Ishikawa (cell line): ENCODE results near the gene MMP24.

Source experiments
- CEBPB ChIP-seq: IDR thresholded peaks from 2 replicates; pipeline ENCODE4 v1.6.1; 2012
- CREB1 ChIP-seq: IDR thresholded peaks from 2 replicates; pipeline ENCODE4 v1.6.1; 2012; ENCODE audit warnings: low read depth
- EGR1 ChIP-seq: IDR thresholded peaks from 2 replicates; pipeline ENCODE4 v1.6.1; 2012
- EP300 ChIP-seq: IDR thresholded peaks from 2 replicates; pipeline ENCODE4 v1.6.1; 2012; ENCODE audit warnings: borderline replicate concordance
- FOXM1 ChIP-seq: IDR thresholded peaks from 2 replicates; pipeline ENCODE4 v1.6.1; 2012; ENCODE audit warnings: low read depth, borderline replicate concordance
- MAX ChIP-seq: IDR thresholded peaks from 2 replicates; pipeline ENCODE4 v1.6.1; 2012
- NFIC ChIP-seq: IDR thresholded peaks from 2 replicates; pipeline ENCODE4 v1.6.1; 2012
- RAD21 ChIP-seq: IDR thresholded peaks from 2 replicates; pipeline ENCODE4 v1.6.1; 2012; ENCODE audit warnings: low read depth
- REST ChIP-seq: IDR thresholded peaks from 2 replicates; pipeline ENCODE4 v1.6.1; 2012; ENCODE audit warnings: low read depth, mild to moderate bottlenecking
- TAF1 ChIP-seq: IDR thresholded peaks from 2 replicates; pipeline ENCODE4 v1.6.1; 2012; ENCODE audit warnings: low read depth, mild to moderate bottlenecking
- TCF12 ChIP-seq: IDR thresholded peaks from 2 replicates; pipeline ENCODE4 v1.6.1; 2012; ENCODE audit warnings: low read depth
- TEAD4 ChIP-seq: IDR thresholded peaks from 2 replicates; pipeline ENCODE4 v1.6.1; 2012
- USF1 ChIP-seq: IDR thresholded peaks from 2 replicates; pipeline ENCODE4 v1.6.1; 2012
- YY1 ChIP-seq: IDR thresholded peaks from 2 replicates; pipeline ENCODE4 v1.6.1; 2012; ENCODE audit warnings: low read depth
- ZBTB7A ChIP-seq: IDR thresholded peaks from 2 replicates; pipeline ENCODE4 v1.6.1; 2012; ENCODE audit warnings: low read depth

Gene MMP24

GRCh38 chr20:35225319-35226125 is 968 bp upstream of the MMP24 start:
- TF ChIP-seq ZBTB7A (no peak), REST (no peak), YY1 (no peak), EP300 (no peak), TCF12 (no peak), TEAD4 (no peak), CEBPB (no peak), RAD21 (no peak), EGR1 (no peak), CREB1 (no peak), NFIC (no peak), FOXM1 (no peak), USF1 (no peak)

- no peak for TF ChIP-seq RAD21
- no peak for TF ChIP-seq EP300
- no peak for TF ChIP-seq USF1
- 0 out of 2 replicates have a peak, but pooled peaks have one; percentile 21 for TF ChIP-seq NFIC
- 0 out of 2 replicates have a peak, but pooled peaks have one; percentile 37 for TF ChIP-seq YY1
- TF ChIP-seq FOXM1: no peak
- TF ChIP-seq CREB1: no peak
- no peak for TF ChIP-seq CEBPB
- TF ChIP-seq REST: peak; percentile 95
- no peak for TF ChIP-seq TCF12
- 0 out of 2 replicates have a peak, but pooled peaks have one; percentile 20 for TF ChIP-seq EGR1
- TF ChIP-seq ZBTB7A: peak; percentile 77; the same call in 1 of the 2 replicates
- TF ChIP-seq TEAD4: 0 out of 2 replicates have a peak, but pooled peaks have one; percentile 21
- TF ChIP-seq TAF1: no peak
- TF ChIP-seq MAX: peak; percentile 97
Measured at GRCh38 chr20:35226884-35227681, 593 bp downstream of the MMP24 start.

- no peak for TF ChIP-seq MAX
- no peak for TF ChIP-seq CEBPB
- TF ChIP-seq TCF12: no peak
- no peak for TF ChIP-seq EP300
- TF ChIP-seq ZBTB7A: no peak
- TF ChIP-seq CREB1: no peak
- TF ChIP-seq USF1: no peak
- TF ChIP-seq NFIC: no peak
Measured at GRCh38 chr20:35232575-35232974, 6.1 kb downstream of the MMP24 start.

- TF ChIP-seq RAD21 (no peak), REST (no peak), TEAD4 (no peak), TAF1 (no peak), CREB1 (no peak), FOXM1 (no peak), MAX (no peak), YY1 (no peak), ZBTB7A (no peak), CEBPB (no peak), USF1 (no peak), EGR1 (no peak), NFIC (no peak), TCF12 (no peak), EP300 (no peak)
Measured at GRCh38 chr20:35235881-35236280, 9.4 kb downstream of the MMP24 start.
